HCT116 (cell line): ENCODE data around the gene MAML2. TPM values are rescaled to one million over a fixed set of nuclear protein-coding genes. Genes with fewer than 3 reads are reported as not detected.

ENCODE experiments used
- ATAC-seq: fragments of 200-7000 bp; cut with Tn5 transposase; 2 replicates; pipeline ENCODE4 v1.9.1; 2020; ENCODE audit warnings: mild to moderate bottlenecking, moderate library complexity
- BruUV-seq: library from RNA; stranded (reverse); fragments of 400-500 nt; replicated peaks from 2 replicates; lab custom pipeline; 2021; lab: Mats Ljungman, UMichigan
- CTCF ChIA-PET: fragments of 300-600 bp; sonication (Branson Sonifier 250); formaldehyde crosslinking; loops from one replicate; lab custom pipeline; 2021; ENCODE audit warnings: antibody characterized with exemption; lab: Charles Lee
- POLR2A ChIA-PET: fragments of 300-600, 350-600 bp; sonication (Branson Sonifier 250); formaldehyde crosslinking; loops from one replicate; lab custom pipeline; 2021; ENCODE audit warnings: antibody characterized with exemption; lab: Charles Lee
- RAD21 ChIA-PET, 2 experiments: fragments of 300-600 bp; sonication (Branson Sonifier 250); formaldehyde crosslinking; loops; one replicate each; lab custom pipeline; 2023; ENCODE audit warnings: low total read pairs in 2 of 2; ENCODE audit not compliant: uncharacterized antibody in 2 of 2, unreplicated experiment in 2 of 2, low non-redundant PET in 1 of 2; lab: Charles Lee
- DNase-seq: peaks from one replicate; pipeline ENCODE4 v3.0.0-alpha.2; 2010; ENCODE audit warnings: low read depth, low spot score
- H2AFZ ChIP-seq: fragments of 200-600 bp; shearing (Covaris generic), sonication (generic); 2 replicates; pipeline ENCODE4 v1.6.1; 2017; ENCODE audit warnings: low read depth, mixed run types, mixed read lengths, antibody characterized with exemption, low read length; ENCODE audit not compliant: poor library complexity, severe bottlenecking
- H3K27ac ChIP-seq: 2 replicates; pipeline ENCODE4 v1.5.1; 2012; ENCODE audit warnings: low read depth, low read length
- H3K27me3 ChIP-seq: fragments of 200-600 bp; sonication (generic); 2 replicates; pipeline ENCODE4 v1.6.1; 2016; ENCODE audit warnings: mixed run types, low read length, mixed read lengths; ENCODE audit not compliant: insufficient read depth
- H3K36me3 ChIP-seq, 2 experiments: fragments of 200-500 bp in 1 of 2; fragments of 200-600 bp in 1 of 2; sonication (Bioruptor generic) in 1 of 2; sonication (generic) in 1 of 2; 2 replicates each; pipeline versions ENCODE4 v1.5.1 to v1.6.1; 2014 to 2016; ENCODE audit warnings: low read length in 2 of 2, inconsistent platforms in 1 of 2, mixed read lengths in 1 of 2, mixed run types in 1 of 2; ENCODE audit not compliant: insufficient read depth in 2 of 2, control insufficient read depth in 1 of 2
- H3K4me1 ChIP-seq, 2 experiments: fragments of 200-600 bp in 1 of 2; sonication (generic) in 1 of 2; 2 replicates each; pipeline versions ENCODE4 v1.5.1 to v1.6.1; 2012 to 2017; ENCODE audit warnings: low read length in 2 of 2, inconsistent platforms in 1 of 2, mild to moderate bottlenecking in 1 of 2, mixed read lengths in 1 of 2, mixed run types in 1 of 2, moderate library complexity in 1 of 2; ENCODE audit not compliant: insufficient read depth in 2 of 2, control insufficient read depth in 1 of 2
- H3K4me2 ChIP-seq: fragments of 200-600 bp; sonication (generic); 2 replicates; pipeline ENCODE4 v1.6.1; 2017; ENCODE audit warnings: mixed run types, low read length, mixed read lengths
- H3K4me3 ChIP-seq, 2 experiments: fragments of 200-600 bp in 1 of 2; sonication (generic) in 1 of 2; replicated peaks in 1 of 2; 2 replicates each; pipeline ENCODE4 v1.5.1; 2011 to 2016; ENCODE audit warnings: low read length in 2 of 2, control low read depth in 1 of 2, low read depth in 1 of 2, mild to moderate bottlenecking in 1 of 2, mixed read lengths in 1 of 2, mixed run types in 1 of 2
- H3K79me2 ChIP-seq: fragments of 200-600 bp; sonication (generic); 2 replicates; pipeline ENCODE4 v1.6.1; 2017; ENCODE audit warnings: mild to moderate bottlenecking, mixed run types, low read length, moderate library complexity, mixed read lengths; ENCODE audit not compliant: insufficient read depth
- H3K9ac ChIP-seq: fragments of 200-600 bp; sonication (generic); 2 replicates; pipeline ENCODE4 v1.6.1; 2016; ENCODE audit warnings: low read length, mixed read lengths
- H3K9me2 ChIP-seq: fragments of 200-600 bp; sonication (generic), shearing (Covaris generic); 2 replicates; pipeline ENCODE4 v1.6.1; 2017; ENCODE audit warnings: mixed run types, mild to moderate bottlenecking, moderate library complexity; ENCODE audit not compliant: insufficient read depth
- H3K9me3 ChIP-seq, 2 experiments: fragments of 200-500 bp in 1 of 2; fragments of 200-600 bp in 1 of 2; sonication (Bioruptor generic) in 1 of 2; sonication (generic) in 1 of 2; 2 replicates each; pipeline ENCODE4 v1.6.1; 2014 to 2017; ENCODE audit warnings: low read length in 2 of 2, mixed read lengths in 2 of 2, inconsistent platforms in 1 of 2, low read depth in 1 of 2, mild to moderate bottlenecking in 1 of 2, mixed run types in 1 of 2, moderate library complexity in 1 of 2; ENCODE audit not compliant: control insufficient read depth in 1 of 2, insufficient read depth in 1 of 2
- H4K20me1 ChIP-seq: fragments of 200-600 bp; sonication (generic), shearing (Covaris generic); 2 replicates; pipeline ENCODE4 v1.6.1; 2017; ENCODE audit warnings: mixed run types, mild to moderate bottlenecking, moderate library complexity; ENCODE audit not compliant: insufficient read depth
- ATF3 ChIP-seq: IDR thresholded peaks from 2 replicates; pipeline ENCODE4 v1.6.1; 2012
- CEBPB ChIP-seq: IDR thresholded peaks from 2 replicates; pipeline ENCODE4 v1.6.1; 2012; ENCODE audit warnings: low read depth
- EGR1 ChIP-seq: IDR thresholded peaks from 2 replicates; pipeline ENCODE4 v1.6.1; 2012; ENCODE audit warnings: low read depth
- ELF1 ChIP-seq: IDR thresholded peaks from 2 replicates; pipeline ENCODE4 v1.6.1; 2012; ENCODE audit warnings: low read depth, borderline replicate concordance
- POLR2AphosphoS5 ChIP-seq: IDR thresholded peaks from 2 replicates; pipeline ENCODE4 v1.6.1; 2011; ENCODE audit warnings: mild to moderate bottlenecking, low read depth, low read length, moderate library complexity
- REST ChIP-seq: IDR thresholded peaks from 2 replicates; pipeline ENCODE4 v1.6.1; 2012; ENCODE audit warnings: low read depth
- SP1 ChIP-seq: IDR thresholded peaks from 2 replicates; pipeline ENCODE4 v1.6.1; 2012; ENCODE audit warnings: low read depth
- ZFX ChIP-seq: fragments of 450-650 bp; IDR thresholded peaks from 2 replicates; pipeline ENCODE4 v1.6.1; 2017
- intact Hi-C: fragments of 100-400 bp; cut with micrococcal nuclease; formaldehyde crosslinking; loops from 2 replicates; pipeline ENCODE4 v1.10.0; 2022
- total RNA-seq: library from RNA; stranded (reverse); gene quantifications from one replicate; pipeline ENCODE4 v1.2.1, GENCODE V29; 2021; ENCODE audit not compliant: unreplicated experiment
- TF ChIP-seq, protein P1 (sequence below): IDR thresholded peaks from 2 replicates; pipeline ENCODE4 v1.6.1; 2012

MAML2 gene
- total RNA-seq, 1 experiment from 2014 or later = 2.6 TPM

DNA sequence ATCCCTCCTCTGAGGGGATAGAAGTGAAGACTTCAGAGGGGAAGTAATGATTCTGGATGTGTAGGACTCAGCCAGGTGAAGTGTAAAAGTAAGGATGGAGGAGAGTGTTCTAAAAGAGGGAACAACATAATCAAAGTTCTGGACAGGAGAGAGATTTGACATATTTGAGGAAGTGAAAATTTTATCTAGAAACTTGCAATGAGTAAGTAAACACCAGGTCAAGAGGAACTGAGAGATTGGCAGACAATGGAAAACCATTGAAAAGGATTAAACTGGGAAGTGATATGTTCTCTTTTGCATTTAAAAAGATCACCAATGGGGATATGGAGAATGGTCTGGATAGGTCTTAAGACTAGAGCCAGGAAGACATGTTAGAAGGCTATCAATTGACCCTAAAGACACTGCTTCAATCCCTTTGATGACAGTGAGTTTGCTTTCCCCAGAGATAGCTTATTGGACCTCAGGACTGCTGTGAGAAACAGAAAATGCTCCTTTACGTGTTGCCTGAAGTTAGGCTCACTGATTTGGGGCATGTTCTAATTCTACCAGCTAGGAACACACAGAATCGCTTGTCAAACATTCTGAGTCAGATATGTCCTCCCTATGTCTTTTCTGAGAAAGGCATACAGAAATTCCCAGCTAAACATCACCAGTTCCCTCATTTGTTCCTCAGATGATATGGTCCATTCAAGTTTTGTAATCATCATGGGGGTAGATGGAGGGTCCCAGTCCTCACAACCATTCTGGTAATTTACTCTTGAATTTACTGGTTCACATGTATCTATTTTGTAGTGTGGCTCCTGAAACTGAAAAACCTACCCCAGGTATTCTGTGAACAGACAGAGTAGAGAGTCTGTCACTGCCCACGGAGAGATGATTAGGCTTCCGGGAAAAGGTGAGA, 144.9 kb downstream of the MAML2 start:
- Histone ChIP-seq H4K20me1 (no peaks in the 10 kb centered on the region), H3K27me3 (no peaks in the 10 kb centered on the region), H2AFZ (no peak overlapping the region), H3K4me3 (no peak overlapping the region), H3K9me2 (no peaks in the 10 kb centered on the region), H3K27ac (no peak overlapping the region), H3K9ac (no peak overlapping the region)
- intact Hi-C loops = no loop called here
- ChIA-PET CTCF (no interaction called here), RAD21 (no interaction called here)
- ATAC-seq = no peak
- TF ChIP-seq EGR1 (no peak), CEBPB (no peak), ELF1 (no peak), ZFX (no peak), SP1 (no peak), ATF3 (no peak), POLR2AphosphoS5 (no peak), REST (no peak)
- TF ChIP-seq, protein P1, sequence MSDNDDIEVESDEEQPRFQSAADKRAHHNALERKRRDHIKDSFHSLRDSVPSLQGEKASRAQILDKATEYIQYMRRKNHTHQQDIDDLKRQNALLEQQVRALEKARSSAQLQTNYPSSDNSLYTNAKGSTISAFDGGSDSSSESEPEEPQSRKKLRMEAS = no peak
- TF ChIP-seq, all 23 proteins: peak for 0
- H3K4me1 ChIP-seq = no peaks in the 10 kb centered on the region
- H3K9me3 ChIP-seq = no peaks in the 10 kb centered on the region
- no peak overlapping the region for H3K4me2 ChIP-seq
- no peaks in the 10 kb centered on the region for H3K79me2 ChIP-seq
- H3K36me3 ChIP-seq = no peaks in the 10 kb centered on the region
- no TSS peak for BruUV-seq
- DNase-seq = no peak
- POLR2A ChIA-PET = no interaction called here
